Measurements from ENCODE around the gene GRWD1.

Gene GRWD1

GRCh38 chr19:48466561-48467325, 21.0 kb downstream of the GRWD1 start:
- no peak overlapping the region for H3K4me3 ChIP-seq (ENCODE audit: low read depth, low read length)
- TF ChIP-seq CTCF (IDR thresholded peaks at IDR 0.05; ENCODE audit: low read depth, low read length) (no peak), MYC (IDR thresholded peaks at IDR 0.05; ENCODE audit: low read depth, low read length) (no peak), MAX (IDR thresholded peaks at IDR 0.05; ENCODE audit: low read depth, low read length) (no peak), POLR2A (IDR thresholded peaks at IDR 0.05; ENCODE audit: extremely low read depth, insufficient read length) (no peak)
- no peak for DNase-seq (ENCODE audit: low read depth)

- no peak for TF ChIP-seq POLR2A (IDR thresholded peaks at IDR 0.05; ENCODE audit: extremely low read depth, insufficient read length)
- TF ChIP-seq MAX (IDR thresholded peaks at IDR 0.05; ENCODE audit: low read depth, low read length) = peak; percentile 85
- peak; percentile 29 for TF ChIP-seq MYC (IDR thresholded peaks at IDR 0.05; ENCODE audit: low read depth, low read length)
- DNase-seq (ENCODE audit: low read depth) = peak; percentile 100
- peak overlapping the region; percentile 78 for H3K4me3 ChIP-seq (ENCODE audit: low read depth, low read length)
Observed at GRCh38 chr19:48468772-48469288, 23.0 kb downstream of the GRWD1 start.

- DNase-seq (ENCODE audit: low read depth) = peak; percentile 98
- H3K4me3 ChIP-seq (ENCODE audit: low read depth, low read length) = peak within 1 kb of the TSS; percentile 78
- TF ChIP-seq MYC (IDR thresholded peaks at IDR 0.05; ENCODE audit: low read depth, low read length) (peak; percentile 49), CTCF (IDR thresholded peaks at IDR 0.05; ENCODE audit: low read depth, low read length) (no peak), MAX (IDR thresholded peaks at IDR 0.05; ENCODE audit: low read depth, low read length) (0 out of 2 replicates have a peak, but pooled peaks have one; percentile 35), POLR2A (IDR thresholded peaks at IDR 0.05; ENCODE audit: extremely low read depth, insufficient read length) (peak; percentile 100)
Observed at GRCh38 chr19:48469289-48469881, 23.6 kb downstream of the GRWD1 start, which contains the start of gene CYTH2. Gene CYTH2, plus strand, starts transcription at chr19:48469369. Its CDS starts 139 bp downstream, at chr19:48469508.

GRCh38 chr19:48469934-48470680, 24.3 kb downstream of the GRWD1 start:
- TF ChIP-seq POLR2A (IDR thresholded peaks at IDR 0.05; ENCODE audit: extremely low read depth, insufficient read length) = no peak
- TF ChIP-seq MYC (IDR thresholded peaks at IDR 0.05; ENCODE audit: low read depth, low read length) = no peak
- no peak for TF ChIP-seq MAX (IDR thresholded peaks at IDR 0.05; ENCODE audit: low read depth, low read length)
- no peak for TF ChIP-seq CTCF (IDR thresholded peaks at IDR 0.05; ENCODE audit: low read depth, low read length)
- DNase-seq (ENCODE audit: low read depth) = no peak
- H3K4me3 ChIP-seq (ENCODE audit: low read depth, low read length) = peak overlapping the region; percentile 78

- no peak overlapping the region for H3K4me3 ChIP-seq (ENCODE audit: low read depth, low read length)
- no peak for DNase-seq (ENCODE audit: low read depth)
- TF ChIP-seq MYC (IDR thresholded peaks at IDR 0.05; ENCODE audit: low read depth, low read length) (no peak), POLR2A (IDR thresholded peaks at IDR 0.05; ENCODE audit: extremely low read depth, insufficient read length) (no peak), MAX (IDR thresholded peaks at IDR 0.05; ENCODE audit: low read depth, low read length) (no peak), CTCF (IDR thresholded peaks at IDR 0.05; ENCODE audit: low read depth, low read length) (no peak)
Observed at GRCh38 chr19:48470856-48471255, 25.1 kb downstream of the GRWD1 start.

Data from NB4 (cell line).